Measurements from ENCODE around the gene KRT35. TPM values are rescaled to one million over a fixed set of nuclear protein-coding genes. Genes with fewer than 3 reads are reported as not detected.

The KRT35 gene
- total and polyA plus RNA-seq, 2 of the 13 experiments (the other 11 are each of a cell fraction or from before 2014, with no cell fraction given), result not detected

GRCh38 chr17:41523225-41523593 lies 42.3 kb upstream of the KRT35 start:
- Histone ChIP-seq H3K9ac (ENCODE audit: insufficient read depth, low read depth, low read length) (no peak overlapping the region), H3K4me2 (ENCODE audit: low read depth, low read length) (no peak overlapping the region), H4K20me1 (ENCODE audit: insufficient read depth, low read length) (no peaks in the 10 kb centered on the region), H3K27me3 (ENCODE audit: control insufficient read depth in 1 of 2, insufficient read depth in 2 of 2, low read length in 2 of 2) (peaks cover 1 to 3% of the 10 kb centered on the region in 2 experiments; a peak in 3 of 5 replicates), H3K9me3 (ENCODE audit: low read length) (no peaks in the 10 kb centered on the region), H3K4me3 (replicated peaks in 1 of 3; ENCODE audit: insufficient read depth in 1 of 3, low read depth in 2 of 3, low read length in 3 of 3) (no peak overlapping the region), H2AFZ (ENCODE audit: low read length) (no peak overlapping the region), H3K27ac (ENCODE audit: extremely low read length, insufficient read depth, low read length) (no peak overlapping the region), H3K79me2 (ENCODE audit: insufficient read depth, low read length) (peaks cover 7% of the 10 kb centered on the region), H3K36me3 (replicated peaks in 1 of 2; ENCODE audit: control insufficient read depth in 1 of 2, insufficient read depth in 2 of 2, low read length in 2 of 2) (peaks cover 0 to 2% of the 10 kb centered on the region in 2 experiments; a peak in 1 of 5 replicates), H3K4me1 (ENCODE audit: insufficient read depth, low read length) (peaks cover 73% of the 10 kb centered on the region)
- in situ Hi-C loops (cut with HindIII; ENCODE audit: extremely low pct_ligation_motif_present, low pct_unique_long_range_greater_than_20kb), result no loop called here
- 68% methylated on average over 4 of the region's 4 CpGs for WGBS (ENCODE audit: low lambda C conversion rate)
- no TSS peak for BruUV-seq (replicated peaks)
- intact Hi-C loops (cut with micrococcal nuclease; ENCODE audit: unreplicated experiment), result loop anchor here (10.0 kb wide), 1 partner anchor 618 kb away; no protein-coding TSS in a partner anchor
- no peak for ATAC-seq
- FAIRE-seq, result no peak
- DNase-seq (ENCODE audit: low spot score), result no peak
- ChIA-PET CTCF (ENCODE audit: low intra/inter-chr PET ratio, low total read pairs) (no interaction called here), POLR2A (no interaction called here)
- TF ChIP-seq ZNF652 (CRISPR knock-in tag; IDR thresholded peaks at IDR 0.05; ENCODE audit: borderline replicate concordance, low read depth), result peak; percentile 52; the same call in 1 of the 2 replicates
- no peak for TF ChIP-seq ZKSCAN8 (CRISPR knock-in tag; IDR thresholded peaks at IDR 0.05; ENCODE audit: borderline replicate concordance)
- no peak for TF ChIP-seq CCDC6 (CRISPR knock-in tag; IDR thresholded peaks at IDR 0.05)
- no peak for TF ChIP-seq PBX2 (CRISPR knock-in tag; IDR thresholded peaks at IDR 0.05)
- TF ChIP-seq ZBTB44 (CRISPR knock-in tag; IDR thresholded peaks at IDR 0.05), result no peak
- TF ChIP-seq ARID5B (CRISPR knock-in tag; IDR thresholded peaks at IDR 0.05), result no peak
- no peak for TF ChIP-seq ZSCAN20 (CRISPR knock-in tag; IDR thresholded peaks at IDR 0.05; ENCODE audit: borderline replicate concordance)
- TF ChIP-seq IKZF1 (IDR thresholded peaks at IDR 0.05), result no peak
- TF ChIP-seq RARA (CRISPR knock-in tag; IDR thresholded peaks at IDR 0.05), result no peak
- no peak for TF ChIP-seq MEF2D (CRISPR knock-in tag; IDR thresholded peaks at IDR 0.05)
- TF ChIP-seq ZNF597 (CRISPR knock-in tag; IDR thresholded peaks at IDR 0.05), result no peak
- 0 out of 2 replicates have a peak, but pooled peaks have one; percentile 25 for TF ChIP-seq SRF (IDR thresholded peaks at IDR 0.05; ENCODE audit: low read depth, low read length)
- TF ChIP-seq NONO (IDR thresholded peaks at IDR 0.05), result no peak
- TF ChIP-seq NONO (CRISPR knock-in tag; conservative IDR thresholded peaks at IDR 0.05), result 0 out of 2 replicates have a peak, but pooled peaks have one; percentile 22
